ENCODE results near the gene HTATSF1.

Gene HTATSF1

DNA sequence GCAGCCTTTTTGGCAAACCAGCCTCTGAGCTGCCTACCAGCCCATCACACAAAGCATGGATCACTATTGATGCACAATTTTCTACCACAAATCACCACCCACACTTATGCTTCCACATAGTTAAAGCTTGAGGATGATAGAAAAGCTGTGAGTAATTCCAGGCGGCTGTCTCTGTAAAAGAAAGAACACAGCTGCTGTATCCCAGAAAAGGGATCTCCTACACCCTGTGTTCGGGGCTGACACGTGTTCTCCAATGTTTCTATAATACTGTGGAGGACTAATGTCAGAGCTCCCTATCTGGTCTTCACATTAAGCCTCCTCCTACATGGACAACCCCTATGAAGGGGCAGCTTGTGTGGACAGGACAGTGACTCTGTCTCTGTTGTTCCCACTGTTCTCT is 22.2 kb upstream of the HTATSF1 start:
- Histone ChIP-seq H3K4me1 (ENCODE audit: control insufficient read depth, insufficient read depth, low read length) (no peaks in the 10 kb centered on the region), H3K27me3 (ENCODE audit: control insufficient read depth, insufficient read depth, low read length) (no peaks in the 10 kb centered on the region), H3K9ac (ENCODE audit: low read length) (no peak overlapping the region)

DNA sequence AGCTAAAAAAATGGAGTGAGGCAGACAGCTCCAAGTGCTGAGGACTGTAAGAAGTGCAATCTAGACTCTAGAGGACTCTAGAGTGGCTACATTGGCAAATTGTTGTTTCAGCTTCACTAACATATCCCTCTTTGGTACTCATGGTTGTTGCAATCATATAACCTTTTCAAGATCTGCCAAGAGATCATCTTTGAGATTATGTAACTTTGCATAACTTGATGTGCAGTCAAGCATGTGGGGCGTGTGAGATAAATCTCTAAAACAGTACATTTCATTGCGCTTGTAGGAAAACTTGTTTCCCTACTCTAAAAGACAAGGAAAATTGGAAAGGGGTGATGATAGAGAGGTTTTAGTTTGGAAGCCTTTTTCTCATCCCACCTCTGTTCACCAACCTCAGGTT is 20.9 kb upstream of the HTATSF1 start:
- Histone ChIP-seq H3K36me3 (ENCODE audit: control insufficient read depth, insufficient read depth, low read length) (no peaks in the 10 kb centered on the region), H3K4me3 (ENCODE audit: low read length) (no peak overlapping the region), H3K4me1 (ENCODE audit: control insufficient read depth, insufficient read depth, low read length) (no peaks in the 10 kb centered on the region), H3K9me3 (ENCODE audit: control insufficient read depth, low read length) (no peaks in the 10 kb centered on the region), H3K9ac (ENCODE audit: low read length) (no peak overlapping the region), H3K27me3 (ENCODE audit: control insufficient read depth, insufficient read depth, low read length) (no peaks in the 10 kb centered on the region)

More for the DNA sequence above, 22.2 kb upstream of the HTATSF1 start:
- H3K4me3 ChIP-seq (ENCODE audit: low read length): no peak overlapping the region
- no peaks in the 10 kb centered on the region for H3K9me3 ChIP-seq (ENCODE audit: control insufficient read depth, low read length)
- H3K36me3 ChIP-seq (ENCODE audit: control insufficient read depth, insufficient read depth, low read length): no peaks in the 10 kb centered on the region

DNA sequence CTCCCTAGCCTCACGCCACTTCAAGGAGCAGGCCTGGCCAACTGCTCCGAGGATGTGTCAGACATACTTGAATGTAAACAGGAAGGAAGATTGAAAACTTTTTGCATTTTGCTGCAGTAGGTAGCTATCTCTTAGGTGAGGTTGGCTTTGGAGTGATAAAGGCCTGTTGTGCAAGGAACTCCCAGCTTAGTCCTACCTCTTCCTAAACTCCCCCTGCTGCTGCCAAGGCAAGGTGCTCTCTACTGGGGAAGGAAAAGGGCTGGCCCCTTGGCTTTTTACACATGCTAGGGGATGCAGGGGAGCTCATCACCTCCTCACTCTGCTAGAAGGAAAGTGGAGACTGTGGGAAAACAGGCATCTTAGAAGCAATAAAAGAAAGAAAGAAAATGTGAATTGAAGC is 20.4 kb upstream of the HTATSF1 start:
- H3K4me3 ChIP-seq (ENCODE audit: low read length): no peak overlapping the region
- H3K9ac ChIP-seq (ENCODE audit: low read length): no peak overlapping the region
- H3K4me1 ChIP-seq (ENCODE audit: control insufficient read depth, insufficient read depth, low read length): no peaks in the 10 kb centered on the region
- H3K9me3 ChIP-seq (ENCODE audit: control insufficient read depth, low read length): no peaks in the 10 kb centered on the region
- no peaks in the 10 kb centered on the region for H3K27me3 ChIP-seq (ENCODE audit: control insufficient read depth, insufficient read depth, low read length)
- no peaks in the 10 kb centered on the region for H3K36me3 ChIP-seq (ENCODE audit: control insufficient read depth, insufficient read depth, low read length)

DNA sequence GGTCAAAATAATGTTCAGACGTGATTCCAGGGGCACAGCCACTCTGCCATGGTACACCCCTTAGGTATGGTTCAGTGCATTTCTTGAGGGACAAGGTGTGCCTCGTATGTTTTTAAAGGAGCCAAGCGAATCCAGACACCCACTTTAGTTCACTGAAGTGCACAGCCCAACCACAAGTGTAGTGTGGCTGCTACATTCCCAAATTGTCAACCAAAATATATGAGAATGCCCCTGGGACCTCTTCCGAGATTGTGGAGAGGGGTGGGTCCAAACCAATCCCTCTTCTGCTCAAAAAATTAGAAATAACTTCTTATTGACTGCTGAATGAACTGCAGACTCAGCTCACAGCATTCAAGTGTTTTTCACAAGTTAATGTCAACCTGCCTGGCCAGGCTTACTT is 17.0 kb upstream of the HTATSF1 start:
- Histone ChIP-seq H3K36me3 (ENCODE audit: control insufficient read depth, insufficient read depth, low read length) (no peaks in the 10 kb centered on the region), H3K27me3 (ENCODE audit: control insufficient read depth, insufficient read depth, low read length) (no peaks in the 10 kb centered on the region), H3K4me1 (ENCODE audit: control insufficient read depth, insufficient read depth, low read length) (no peaks in the 10 kb centered on the region), H3K9ac (ENCODE audit: low read length) (no peak overlapping the region), H3K9me3 (ENCODE audit: control insufficient read depth, low read length) (no peaks in the 10 kb centered on the region), H3K4me3 (ENCODE audit: low read length) (no peak overlapping the region)

DNA sequence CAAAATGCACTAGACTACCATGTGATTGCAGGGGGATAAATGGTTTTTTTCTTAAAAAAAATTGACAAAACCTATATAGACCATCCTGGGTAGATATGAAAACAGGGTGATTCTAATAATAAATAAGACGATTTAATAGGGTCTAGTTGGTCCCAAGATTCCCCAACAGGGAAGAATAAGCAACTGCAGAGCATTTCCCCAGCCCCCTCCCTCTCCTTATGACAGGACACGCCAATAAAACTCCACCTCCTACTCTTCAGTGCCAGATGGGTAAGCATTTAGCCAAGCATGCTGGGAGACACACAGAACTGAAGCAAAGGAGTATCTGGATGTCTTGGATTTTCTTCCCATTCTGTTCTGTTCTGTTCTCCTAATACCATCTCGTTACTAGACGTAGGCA is 9.7 kb upstream of the HTATSF1 start, which contains the start of gene BRS3:
TSS of gene BRS3 (plus strand) at position 301 of the 400 bp plus-strand sequence. CDS start 168 bp downstream, outside the sequence.
- Histone ChIP-seq H3K4me1 (ENCODE audit: control insufficient read depth, insufficient read depth, low read length) (no peaks in the 10 kb centered on the region), H3K27me3 (ENCODE audit: control insufficient read depth, insufficient read depth, low read length) (peaks cover 3% of the 10 kb centered on the region), H3K4me3 (ENCODE audit: low read length) (no peak within 1 kb of the TSS), H3K36me3 (ENCODE audit: control insufficient read depth, insufficient read depth, low read length) (no peaks in the 10 kb centered on the region), H3K9me3 (ENCODE audit: control insufficient read depth, low read length) (no peaks in the 10 kb centered on the region), H3K9ac (ENCODE audit: low read length) (no peak within 1 kb of the TSS)

DNA sequence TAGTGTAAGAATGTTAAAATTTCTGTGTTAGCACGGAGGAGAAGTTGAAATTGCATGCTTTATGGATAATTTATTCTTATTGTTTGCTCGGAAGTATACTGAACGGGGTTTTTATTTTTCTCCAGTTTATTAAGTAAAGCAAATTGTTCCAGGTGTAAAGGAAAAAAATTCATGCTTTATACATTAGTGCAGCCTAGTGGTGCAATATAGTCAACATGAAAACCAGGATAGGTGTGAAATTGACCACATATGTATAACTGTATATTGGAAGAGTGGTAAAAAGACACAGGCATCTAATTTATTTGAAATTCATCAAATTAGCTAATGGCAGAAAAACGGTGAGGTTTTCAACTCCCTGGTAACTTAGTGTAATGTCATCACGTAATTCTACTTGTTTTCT is 8.7 kb upstream of the HTATSF1 start:
- Histone ChIP-seq H3K4me3 (ENCODE audit: low read length) (no peak overlapping the region), H3K9ac (ENCODE audit: low read length) (no peak overlapping the region), H3K36me3 (ENCODE audit: control insufficient read depth, insufficient read depth, low read length) (no peaks in the 10 kb centered on the region), H3K4me1 (ENCODE audit: control insufficient read depth, insufficient read depth, low read length) (no peaks in the 10 kb centered on the region), H3K27me3 (ENCODE audit: control insufficient read depth, insufficient read depth, low read length) (peaks cover 3% of the 10 kb centered on the region), H3K9me3 (ENCODE audit: control insufficient read depth, low read length) (no peaks in the 10 kb centered on the region)

DNA sequence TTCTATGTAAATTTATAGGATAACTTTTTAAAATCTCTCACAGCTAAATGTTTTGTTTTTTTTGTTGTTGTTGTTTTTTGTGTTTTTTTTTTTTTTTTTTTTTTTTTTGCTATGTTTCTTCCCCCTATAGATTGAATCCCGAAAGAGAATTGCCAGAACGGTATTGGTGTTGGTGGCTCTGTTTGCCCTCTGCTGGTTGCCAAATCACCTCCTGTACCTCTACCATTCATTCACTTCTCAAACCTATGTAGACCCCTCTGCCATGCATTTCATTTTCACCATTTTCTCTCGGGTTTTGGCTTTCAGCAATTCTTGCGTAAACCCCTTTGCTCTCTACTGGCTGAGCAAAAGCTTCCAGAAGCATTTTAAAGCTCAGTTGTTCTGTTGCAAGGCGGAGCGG is 5.6 kb upstream of the HTATSF1 start:
- Histone ChIP-seq H3K4me3 (ENCODE audit: low read length) (no peak overlapping the region), H3K9me3 (ENCODE audit: control insufficient read depth, low read length) (no peaks in the 10 kb centered on the region), H3K4me1 (ENCODE audit: control insufficient read depth, insufficient read depth, low read length) (no peaks in the 10 kb centered on the region), H3K9ac (ENCODE audit: low read length) (no peak overlapping the region), H3K36me3 (ENCODE audit: control insufficient read depth, insufficient read depth, low read length) (no peaks in the 10 kb centered on the region), H3K27me3 (ENCODE audit: control insufficient read depth, insufficient read depth, low read length) (peaks cover 3% of the 10 kb centered on the region)

DNA sequence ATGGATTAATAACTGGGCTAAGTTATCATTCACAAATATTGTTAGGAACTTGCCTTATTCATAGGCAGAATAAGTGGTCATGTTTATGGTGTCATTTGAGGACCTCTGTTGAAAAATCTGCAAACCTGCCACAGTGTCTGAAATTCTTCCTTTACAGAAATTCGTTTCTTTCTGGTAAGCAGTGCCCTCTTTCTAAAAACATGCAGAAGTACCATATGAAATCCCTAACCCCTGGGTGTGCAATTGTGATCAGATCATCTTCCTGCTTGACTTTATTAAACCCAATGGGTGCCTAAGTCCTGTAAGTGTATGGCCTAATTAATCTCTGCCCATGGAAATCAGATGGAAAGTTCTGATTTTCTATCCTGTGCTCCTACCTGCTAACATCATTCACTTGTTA is 4.4 kb upstream of the HTATSF1 start:
- Histone ChIP-seq H3K27me3 (ENCODE audit: control insufficient read depth, insufficient read depth, low read length) (peaks cover 3% of the 10 kb centered on the region), H3K4me1 (ENCODE audit: control insufficient read depth, insufficient read depth, low read length) (no peaks in the 10 kb centered on the region), H3K36me3 (ENCODE audit: control insufficient read depth, insufficient read depth, low read length) (no peaks in the 10 kb centered on the region)

DNA sequence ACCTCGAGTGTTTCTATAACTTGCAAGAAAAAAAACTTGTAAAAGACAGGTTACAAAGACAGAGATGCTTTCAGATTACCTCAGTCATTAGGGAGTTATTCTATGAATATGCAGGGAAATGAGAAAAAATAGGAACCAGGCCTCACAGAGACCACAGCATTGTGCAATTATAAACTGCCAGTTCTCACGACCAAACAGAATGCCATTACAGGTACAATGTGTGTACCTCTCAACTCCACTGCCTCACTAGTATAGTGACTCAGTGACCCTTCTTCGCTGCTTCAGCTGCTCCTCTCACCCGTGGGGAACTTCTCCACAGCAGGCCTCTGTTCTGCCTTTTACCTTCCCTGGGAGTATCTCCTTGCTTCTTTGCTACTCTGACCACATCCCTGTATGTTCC is 2.3 kb upstream of the HTATSF1 start:
- Histone ChIP-seq H3K9ac (ENCODE audit: low read length) (no peak overlapping the region), H3K4me1 (ENCODE audit: control insufficient read depth, insufficient read depth, low read length) (no peaks in the 10 kb centered on the region), H3K27me3 (ENCODE audit: control insufficient read depth, insufficient read depth, low read length) (peaks cover 3% of the 10 kb centered on the region), H3K9me3 (ENCODE audit: control insufficient read depth, low read length) (no peaks in the 10 kb centered on the region), H3K36me3 (ENCODE audit: control insufficient read depth, insufficient read depth, low read length) (no peaks in the 10 kb centered on the region), H3K4me3 (ENCODE audit: low read length) (no peak overlapping the region)

More for the DNA sequence above, 4.4 kb upstream of the HTATSF1 start:
- Histone ChIP-seq H3K9me3 (ENCODE audit: control insufficient read depth, low read length) (no peaks in the 10 kb centered on the region), H3K9ac (ENCODE audit: low read length) (no peak overlapping the region), H3K4me3 (ENCODE audit: low read length) (no peak overlapping the region)

DNA sequence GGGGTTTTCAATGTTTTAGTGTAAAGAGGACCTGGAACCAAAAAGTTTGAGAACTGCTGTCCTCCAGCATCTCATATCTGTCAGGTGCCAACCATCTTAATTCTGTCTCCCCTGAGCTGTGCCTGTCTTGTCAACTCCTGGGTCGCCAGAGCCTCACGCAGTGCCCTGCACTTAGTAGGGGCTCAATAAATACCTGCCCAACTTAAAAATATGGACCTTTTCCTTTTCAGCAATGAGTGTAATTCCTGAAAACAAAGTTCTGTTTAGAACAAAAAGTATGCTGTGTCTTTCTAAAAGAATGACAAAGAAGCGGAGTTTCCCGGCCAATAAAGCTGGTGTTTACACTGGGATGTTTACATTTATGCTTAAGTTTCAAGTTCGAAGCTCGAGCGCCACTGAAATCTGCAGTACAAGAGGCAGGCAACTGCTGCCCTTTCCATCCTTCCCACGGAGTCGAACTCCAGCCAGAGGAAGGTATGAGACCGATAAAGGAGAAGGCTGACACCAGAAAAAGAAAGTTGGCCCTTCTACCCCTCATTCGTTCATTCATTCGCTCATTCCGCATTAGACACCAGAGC is 1.1 kb upstream of the HTATSF1 start:
- H3K9ac ChIP-seq (ENCODE audit: low read length): peak overlapping the region; percentile 84
- H3K9me3 ChIP-seq (ENCODE audit: control insufficient read depth, low read length): no peaks in the 10 kb centered on the region
- no peaks in the 10 kb centered on the region for H3K27me3 ChIP-seq (ENCODE audit: control insufficient read depth, insufficient read depth, low read length)
- H3K4me3 ChIP-seq (ENCODE audit: low read length): peak overlapping the region; percentile 33
- H3K4me1 ChIP-seq (ENCODE audit: control insufficient read depth, insufficient read depth, low read length): no peaks in the 10 kb centered on the region
- H3K36me3 ChIP-seq (ENCODE audit: control insufficient read depth, insufficient read depth, low read length): no peaks in the 10 kb centered on the region

DNA sequence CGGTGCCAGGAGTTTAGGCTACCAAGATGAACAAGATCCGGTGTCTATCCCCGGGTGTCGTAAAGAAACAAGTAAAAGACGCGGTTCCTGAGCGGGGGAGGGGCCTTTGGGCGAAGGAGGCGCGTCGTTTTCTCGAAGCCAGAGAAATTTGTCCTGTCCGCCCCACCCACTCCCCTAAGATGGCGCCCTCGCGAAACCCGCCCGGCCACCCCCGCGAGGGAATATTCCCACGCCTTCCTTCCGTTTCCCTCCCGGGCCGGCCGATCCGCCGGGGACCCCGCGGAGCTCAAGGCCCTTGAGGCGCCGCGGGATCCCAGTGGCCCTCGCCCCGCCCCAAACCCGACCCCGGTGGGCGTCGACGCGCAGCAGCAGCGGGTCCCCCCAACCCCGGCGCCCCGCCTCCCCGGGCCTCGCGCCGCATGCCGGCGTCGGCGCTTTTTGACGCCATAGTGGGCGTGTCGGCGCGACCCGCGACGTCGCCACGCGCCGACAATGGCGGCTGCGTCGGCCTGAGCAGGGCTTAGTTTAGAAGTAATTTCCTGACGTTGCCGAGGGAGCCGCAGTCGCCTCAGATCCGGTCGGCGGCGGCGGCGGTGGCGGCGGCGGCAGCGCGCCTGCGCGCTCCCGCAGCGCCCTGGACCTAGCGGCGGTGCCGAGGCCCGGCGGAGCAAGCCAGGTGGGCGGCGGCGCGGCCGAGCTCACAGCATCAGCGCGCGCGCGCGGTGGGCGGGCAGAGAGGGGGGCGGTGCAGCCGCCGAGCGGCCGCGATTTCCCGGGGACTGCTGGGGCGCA is 432 bp upstream of the HTATSF1 start:
- no peaks in the 10 kb centered on the region for H3K9me3 ChIP-seq (ENCODE audit: control insufficient read depth, low read length)
- peak overlapping the region; percentile 84 for H3K9ac ChIP-seq (ENCODE audit: low read length)
- no peaks in the 10 kb centered on the region for H3K4me1 ChIP-seq (ENCODE audit: control insufficient read depth, insufficient read depth, low read length)
- no peaks in the 10 kb centered on the region for H3K36me3 ChIP-seq (ENCODE audit: control insufficient read depth, insufficient read depth, low read length)
- no peaks in the 10 kb centered on the region for H3K27me3 ChIP-seq (ENCODE audit: control insufficient read depth, insufficient read depth, low read length)
- H3K4me3 ChIP-seq (ENCODE audit: low read length): peak overlapping the region; percentile 33

DNA sequence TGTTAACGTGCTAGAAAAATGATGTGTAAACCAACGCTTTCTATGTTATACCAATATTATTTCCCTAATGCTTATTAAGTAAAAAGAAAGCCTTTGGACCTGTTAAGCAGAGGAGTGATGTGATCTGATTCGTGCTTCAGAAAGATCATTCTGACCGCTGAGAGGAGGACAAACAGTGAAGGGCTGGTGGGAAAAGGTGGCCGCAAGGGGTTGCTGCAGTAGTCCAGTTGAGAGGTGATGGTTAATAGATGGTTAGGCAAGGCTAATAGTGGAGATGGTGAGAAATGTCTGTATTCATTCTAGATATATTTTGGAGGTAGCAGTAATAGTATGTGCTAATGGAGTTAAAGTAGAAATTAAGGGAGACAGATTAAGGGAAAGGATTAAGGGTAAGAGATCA is 21.7 kb downstream of the HTATSF1 start:
- H3K36me3 ChIP-seq (ENCODE audit: control insufficient read depth, insufficient read depth, low read length): no peaks in the 10 kb centered on the region
- no peaks in the 10 kb centered on the region for H3K9me3 ChIP-seq (ENCODE audit: control insufficient read depth, low read length)
- no peaks in the 10 kb centered on the region for H3K27me3 ChIP-seq (ENCODE audit: control insufficient read depth, insufficient read depth, low read length)
- no peaks in the 10 kb centered on the region for H3K4me1 ChIP-seq (ENCODE audit: control insufficient read depth, insufficient read depth, low read length)
- no peak overlapping the region for H3K9ac ChIP-seq (ENCODE audit: low read length)
- no peak overlapping the region for H3K4me3 ChIP-seq (ENCODE audit: low read length)
